ENCODE results near the gene KRT25. TPM values are rescaled to one million over a fixed set of nuclear protein-coding genes. Genes with fewer than 3 reads are reported as not detected.

The KRT25 gene
- total RNA-seq, 1 experiment from 2014 or later = not detected

DNA sequence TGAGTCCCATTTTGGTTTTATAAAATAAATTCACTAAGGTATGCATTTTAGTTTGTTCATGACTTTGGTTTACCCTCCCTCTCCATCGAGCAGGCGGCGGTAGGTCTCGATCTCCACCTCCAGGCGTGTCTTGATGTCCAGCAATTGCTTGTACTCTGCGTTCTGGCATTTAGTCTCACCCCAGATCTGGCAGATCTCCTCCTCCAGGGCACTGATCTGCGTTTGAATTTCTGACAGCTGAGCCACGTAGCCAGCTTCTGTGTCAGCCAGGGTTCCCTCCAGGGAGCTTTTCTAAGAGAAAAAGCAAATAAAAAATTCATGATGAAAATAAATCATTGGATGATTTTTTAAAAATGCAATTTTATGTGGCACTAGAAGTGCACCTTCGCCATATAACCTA, 55.8 kb downstream of the KRT25 start:
- no peak for DNase-seq (ENCODE audit: low read depth)

Other genes with a start within 250 kb of the KRT25 start
- 0.07 and 0.21 TPM in 2 replicates for gene CCR7, start 189.9 kb downstream of the KRT25 start, total RNA-seq (2014; rRNA removed; shearing (Covaris generic))
- 62.0 and 83.4 TPM in 2 replicates for gene SMARCE1, start 107.5 kb downstream of the KRT25 start, total RNA-seq (2014; rRNA removed; shearing (Covaris generic))
- not detected in 2 replicates for gene KRT222, start 90.2 kb downstream of the KRT25 start, total RNA-seq (2014; rRNA removed; shearing (Covaris generic))
- gene KRT24, start 51.6 kb downstream of the KRT25 start, total RNA-seq (2014; rRNA removed; shearing (Covaris generic)) = not detected in 2 replicates
- not detected in 2 replicates for gene KRT26, start 16.9 kb upstream of the KRT25 start, total RNA-seq (2014; rRNA removed; shearing (Covaris generic))
- not detected in 2 replicates for gene KRT27, start 27.2 kb upstream of the KRT25 start, total RNA-seq (2014; rRNA removed; shearing (Covaris generic))
- not detected in 2 replicates for gene KRT28, start 44.6 kb upstream of the KRT25 start, total RNA-seq (2014; rRNA removed; shearing (Covaris generic))
- gene KRT10, start 67.3 kb upstream of the KRT25 start, total RNA-seq (2014; rRNA removed; shearing (Covaris generic)) = 24.0 and 32.4 TPM in 2 replicates
- gene KRT12, start 111.9 kb upstream of the KRT25 start, total RNA-seq (2014; rRNA removed; shearing (Covaris generic)) = not detected in 2 replicates
- gene KRT20, start 129.9 kb upstream of the KRT25 start, total RNA-seq (2014; rRNA removed; shearing (Covaris generic)) = not detected in 2 replicates
- gene KRT23, start 182.3 kb upstream of the KRT25 start, total RNA-seq (2014; rRNA removed; shearing (Covaris generic)) = 0.33 TPM in 1 of 2 replicates, not detected in the other
- not detected in 2 replicates for gene KRT39, start 211.6 kb upstream of the KRT25 start, total RNA-seq (2014; rRNA removed; shearing (Covaris generic))
- not detected in 2 replicates for gene KRT40, start 229.0 kb upstream of the KRT25 start, total RNA-seq (2014; rRNA removed; shearing (Covaris generic))
- not detected in 2 replicates for gene KRTAP3-3, start 238.8 kb upstream of the KRT25 start, total RNA-seq (2014; rRNA removed; shearing (Covaris generic))
- gene KRTAP3-2, start 244.6 kb upstream of the KRT25 start, total RNA-seq (2014; rRNA removed; shearing (Covaris generic)) = not detected in 2 replicates

All from HT1080 (cell line).